B cell (primary cell): ENCODE results near the gene CFAP77.

ENCODE experiments used
- CTCF ChIP-seq: fragments of 200-600 bp; IDR thresholded peaks from one replicate; pipeline ENCODE4 v1.8.0; 2022; ENCODE audit warnings: antibody characterized with exemption, mild to moderate bottlenecking
- EZH2 ChIP-seq: IDR thresholded peaks from 2 replicates; pipeline ENCODE4 v1.6.1; 2012; ENCODE audit warnings: borderline replicate concordance, low read depth, mild to moderate bottlenecking, moderate library complexity, low read length; ENCODE audit not compliant: insufficient read depth, poor library complexity, severe bottlenecking

- TF ChIP-seq CTCF, result no peak
- no peak for TF ChIP-seq EZH2
Observed at GRCh38 chr9:132536124-132536523, 126.1 kb downstream of the CFAP77 start.
